K562 (cell line): Measurements from ENCODE around the gene DHRS7C.

ENCODE experiments used
- CHD2 ChIP-seq: IDR thresholded peaks from 2 replicates; pipeline ENCODE4 v1.6.1; 2011; ENCODE audit warnings: low read depth, low read length
- JUN ChIP-seq, 2 experiments: sonication (generic) in 1 of 2; formaldehyde crosslinking in 1 of 2; IDR thresholded peaks; 2 replicates each; pipeline versions ENCODE4 v1.6.1 to v1.8.0; 2012 to 2022; ENCODE audit warnings: borderline replicate concordance in 2 of 2, mild to moderate bottlenecking in 2 of 2, improper control_type of control experiment in 1 of 2, low read depth in 1 of 2, low read length in 1 of 2, missing genetic modification reagents in 1 of 2
- SOX6 ChIP-seq: fragments of 450-650 bp; IDR thresholded peaks from 2 replicates; pipeline ENCODE4 v1.6.1; 2014; ENCODE audit warnings: mild to moderate bottlenecking
- STAT6 ChIP-seq: sonication (generic); formaldehyde crosslinking; IDR thresholded peaks from 2 replicates; pipeline ENCODE4 v1.8.1; 2023; ENCODE audit warnings: mild to moderate bottlenecking, missing genetic modification reagents
- TAF15 ChIP-seq: fragments of 200-400 bp; formaldehyde crosslinking; IDR thresholded peaks from 2 replicates; pipeline ENCODE4 v1.6.1; 2017; ENCODE audit warnings: mild to moderate bottlenecking, low read depth, low read length, moderate library complexity
- ZNF347 ChIP-seq: fragments of 450-650 bp; formaldehyde crosslinking; IDR thresholded peaks from 2 replicates; pipeline ENCODE4 v1.4.0; 2020; ENCODE audit warnings: low read depth, mild to moderate bottlenecking, moderate library complexity
- ZNF444 ChIP-seq: fragments of 250-450 bp; sonication (Bioruptor Pico); IDR thresholded peaks from 2 replicates; pipeline ENCODE4 v1.4.0; 2020; ENCODE audit warnings: mild to moderate bottlenecking, moderate library complexity
- TF ChIP-seq, protein P1 (sequence below): sonication (generic); formaldehyde crosslinking; IDR thresholded peaks from 2 replicates; pipeline ENCODE4 v1.8.1; 2023; ENCODE audit warnings: missing genetic modification reagents, mild to moderate bottlenecking, borderline replicate concordance
- TF ChIP-seq, protein P2 (sequence below): sonication (generic); formaldehyde crosslinking; IDR thresholded peaks from 2 replicates; pipeline ENCODE4 v1.8.1; 2023; ENCODE audit warnings: mild to moderate bottlenecking, missing genetic modification reagents
- TF ChIP-seq, protein P3 (sequence below): fragments of 250-450 bp; sonication (Bioruptor Pico); IDR thresholded peaks from 2 replicates; pipeline ENCODE4 v1.9.0; 2021; ENCODE audit warnings: mild to moderate bottlenecking
- TF ChIP-seq, protein P4 (sequence below): sonication (generic); formaldehyde crosslinking; IDR thresholded peaks from 2 replicates; pipeline ENCODE4 v1.5.0; 2020; ENCODE audit warnings: missing genetic modification reagents

- TF ChIP-seq, protein P1, sequence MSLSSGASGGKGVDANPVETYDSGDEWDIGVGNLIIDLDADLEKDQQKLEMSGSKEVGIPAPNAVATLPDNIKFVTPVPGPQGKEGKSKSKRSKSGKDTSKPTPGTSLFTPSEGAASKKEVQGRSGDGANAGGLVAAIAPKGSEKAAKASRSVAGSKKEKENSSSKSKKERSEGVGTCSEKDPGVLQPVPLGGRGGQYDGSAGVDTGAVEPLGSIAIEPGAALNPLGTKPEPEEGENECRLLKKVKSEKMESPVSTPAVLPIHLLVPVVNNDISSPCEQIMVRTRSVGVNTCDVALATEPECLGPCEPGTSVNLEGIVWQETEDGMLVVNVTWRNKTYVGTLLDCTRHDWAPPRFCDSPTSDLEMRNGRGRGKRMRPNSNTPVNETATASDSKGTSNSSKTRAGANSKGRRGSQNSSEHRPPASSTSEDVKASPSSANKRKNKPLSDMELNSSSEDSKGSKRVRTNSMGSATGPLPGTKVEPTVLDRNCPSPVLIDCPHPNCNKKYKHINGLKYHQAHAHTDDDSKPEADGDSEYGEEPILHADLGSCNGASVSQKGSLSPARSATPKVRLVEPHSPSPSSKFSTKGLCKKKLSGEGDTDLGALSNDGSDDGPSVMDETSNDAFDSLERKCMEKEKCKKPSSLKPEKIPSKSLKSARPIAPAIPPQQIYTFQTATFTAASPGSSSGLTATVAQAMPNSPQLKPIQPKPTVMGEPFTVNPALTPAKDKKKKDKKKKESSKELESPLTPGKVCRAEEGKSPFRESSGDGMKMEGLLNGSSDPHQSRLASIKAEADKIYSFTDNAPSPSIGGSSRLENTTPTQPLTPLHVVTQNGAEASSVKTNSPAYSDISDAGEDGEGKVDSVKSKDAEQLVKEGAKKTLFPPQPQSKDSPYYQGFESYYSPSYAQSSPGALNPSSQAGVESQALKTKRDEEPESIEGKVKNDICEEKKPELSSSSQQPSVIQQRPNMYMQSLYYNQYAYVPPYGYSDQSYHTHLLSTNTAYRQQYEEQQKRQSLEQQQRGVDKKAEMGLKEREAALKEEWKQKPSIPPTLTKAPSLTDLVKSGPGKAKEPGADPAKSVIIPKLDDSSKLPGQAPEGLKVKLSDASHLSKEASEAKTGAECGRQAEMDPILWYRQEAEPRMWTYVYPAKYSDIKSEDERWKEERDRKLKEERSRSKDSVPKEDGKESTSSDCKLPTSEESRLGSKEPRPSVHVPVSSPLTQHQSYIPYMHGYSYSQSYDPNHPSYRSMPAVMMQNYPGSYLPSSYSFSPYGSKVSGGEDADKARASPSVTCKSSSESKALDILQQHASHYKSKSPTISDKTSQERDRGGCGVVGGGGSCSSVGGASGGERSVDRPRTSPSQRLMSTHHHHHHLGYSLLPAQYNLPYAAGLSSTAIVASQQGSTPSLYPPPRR (CRISPR knock-in tag), result no peak
- TF ChIP-seq ZNF347 (CRISPR knock-in tag) (no peak), SOX6 (no peak), TAF15 (no peak), ZNF444 (CRISPR knock-in tag) (no peak), CHD2 (no peak), STAT6 (CRISPR knock-in tag) (no peak), JUN (IDR thresholded peaks at IDR 0.05; ENCODE audit: borderline replicate concordance, low read depth, low read length) (no peak), JUN (CRISPR knock-in tag; IDR thresholded peaks at IDR 0.05; ENCODE audit: borderline replicate concordance) (no peak)
- TF ChIP-seq, protein P2, sequence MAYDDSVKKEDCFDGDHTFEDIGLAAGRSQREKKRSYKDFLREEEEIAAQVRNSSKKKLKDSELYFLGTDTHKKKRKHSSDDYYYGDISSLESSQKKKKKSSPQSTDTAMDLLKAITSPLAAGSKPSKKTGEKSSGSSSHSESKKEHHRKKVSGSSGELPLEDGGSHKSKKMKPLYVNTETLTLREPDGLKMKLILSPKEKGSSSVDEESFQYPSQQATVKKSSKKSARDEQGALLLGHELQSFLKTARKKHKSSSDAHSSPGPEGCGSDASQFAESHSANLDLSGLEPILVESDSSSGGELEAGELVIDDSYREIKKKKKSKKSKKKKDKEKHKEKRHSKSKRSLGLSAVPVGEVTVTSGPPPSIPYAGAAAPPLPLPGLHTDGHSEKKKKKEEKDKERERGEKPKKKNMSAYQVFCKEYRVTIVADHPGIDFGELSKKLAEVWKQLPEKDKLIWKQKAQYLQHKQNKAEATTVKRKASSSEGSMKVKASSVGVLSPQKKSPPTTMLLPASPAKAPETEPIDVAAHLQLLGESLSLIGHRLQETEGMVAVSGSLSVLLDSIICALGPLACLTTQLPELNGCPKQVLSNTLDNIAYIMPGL (CRISPR knock-in tag), result no peak
- TF ChIP-seq, protein P3, sequence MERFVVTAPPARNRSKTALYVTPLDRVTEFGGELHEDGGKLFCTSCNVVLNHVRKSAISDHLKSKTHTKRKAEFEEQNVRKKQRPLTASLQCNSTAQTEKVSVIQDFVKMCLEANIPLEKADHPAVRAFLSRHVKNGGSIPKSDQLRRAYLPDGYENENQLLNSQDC (CRISPR knock-in tag), result no peak
- TF ChIP-seq, protein P4, sequence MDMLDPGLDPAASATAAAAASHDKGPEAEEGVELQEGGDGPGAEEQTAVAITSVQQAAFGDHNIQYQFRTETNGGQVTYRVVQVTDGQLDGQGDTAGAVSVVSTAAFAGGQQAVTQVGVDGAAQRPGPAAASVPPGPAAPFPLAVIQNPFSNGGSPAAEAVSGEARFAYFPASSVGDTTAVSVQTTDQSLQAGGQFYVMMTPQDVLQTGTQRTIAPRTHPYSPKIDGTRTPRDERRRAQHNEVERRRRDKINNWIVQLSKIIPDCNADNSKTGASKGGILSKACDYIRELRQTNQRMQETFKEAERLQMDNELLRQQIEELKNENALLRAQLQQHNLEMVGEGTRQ (CRISPR knock-in tag), result no peak
Measured at GRCh38 chr17:9825641-9826150, 34.3 kb upstream of the DHRS7C start, which contains the start of gene GLP2R.
